Hypothalamus (tissue), 51 donors: ENCODE data around the gene PPIP5K1.

Experiments used
- DNase-seq, 51 donors: peaks; one replicate each; lab custom pipeline; 2025; lab: John Stamatoyannopoulos, UW

Gene PPIP5K1

GRCh38 chr15:43492673-43493601 lies 97.1 kb downstream of the PPIP5K1 start, which contains the start of gene TP53BP1:
TP53BP1 (minus strand) TSS chr15:43493156; CDS start chr15:43493043, 113 bp downstream.
- DNase-seq = peak; percentile 54 to 98 (median 91)

- no peak for DNase-seq
Observed at GRCh38 chr15:43492266-43492665, 97.7 kb downstream of the PPIP5K1 start.

- DNase-seq = no peak
Observed at GRCh38 chr15:43489191-43489590, 100.8 kb downstream of the PPIP5K1 start.

GRCh38 chr15:43488790-43489189 lies 101.2 kb downstream of the PPIP5K1 start:
- no peak for DNase-seq

- DNase-seq = no peak
Observed at GRCh38 chr15:43487271-43487895, 102.6 kb downstream of the PPIP5K1 start.

GRCh38 chr15:43484455-43484854 lies 105.6 kb downstream of the PPIP5K1 start:
- DNase-seq = no peak
